HCT116 (cell line): ENCODE results near the gene FOXO6. TPM values are rescaled to one million over a fixed set of nuclear protein-coding genes. Genes with fewer than 3 reads are reported as not detected.

Experiments used
- ATAC-seq: fragments of 200-7000 bp; cut with Tn5 transposase; 2 replicates; pipeline ENCODE4 v1.9.1; 2020; ENCODE audit warnings: mild to moderate bottlenecking, moderate library complexity
- BruUV-seq: library from RNA; stranded (reverse); fragments of 400-500 nt; replicated peaks from 2 replicates; lab custom pipeline; 2021; lab: Mats Ljungman, UMichigan
- CTCF ChIA-PET: fragments of 300-600 bp; sonication (Branson Sonifier 250); formaldehyde crosslinking; loops from one replicate; lab custom pipeline; 2021; ENCODE audit warnings: antibody characterized with exemption; lab: Charles Lee
- POLR2A ChIA-PET: fragments of 300-600, 350-600 bp; sonication (Branson Sonifier 250); formaldehyde crosslinking; loops from one replicate; lab custom pipeline; 2021; ENCODE audit warnings: antibody characterized with exemption; lab: Charles Lee
- RAD21 ChIA-PET, 2 experiments: fragments of 300-600 bp; sonication (Branson Sonifier 250); formaldehyde crosslinking; loops; one replicate each; lab custom pipeline; 2023; ENCODE audit warnings: low total read pairs in 2 of 2; ENCODE audit not compliant: uncharacterized antibody in 2 of 2, unreplicated experiment in 2 of 2, low non-redundant PET in 1 of 2; lab: Charles Lee
- DNase-seq: peaks from one replicate; pipeline ENCODE4 v3.0.0-alpha.2; 2010; ENCODE audit warnings: low read depth, low spot score
- H2AFZ ChIP-seq: fragments of 200-600 bp; shearing (Covaris generic), sonication (generic); 2 replicates; pipeline ENCODE4 v1.6.1; 2017; ENCODE audit warnings: low read depth, mixed run types, mixed read lengths, antibody characterized with exemption, low read length; ENCODE audit not compliant: poor library complexity, severe bottlenecking
- H3K27ac ChIP-seq: 2 replicates; pipeline ENCODE4 v1.5.1; 2012; ENCODE audit warnings: low read depth, low read length
- H3K27me3 ChIP-seq: fragments of 200-600 bp; sonication (generic); 2 replicates; pipeline ENCODE4 v1.6.1; 2016; ENCODE audit warnings: mixed run types, low read length, mixed read lengths; ENCODE audit not compliant: insufficient read depth
- H3K36me3 ChIP-seq, 2 experiments: fragments of 200-500 bp in 1 of 2; fragments of 200-600 bp in 1 of 2; sonication (Bioruptor generic) in 1 of 2; sonication (generic) in 1 of 2; 2 replicates each; pipeline versions ENCODE4 v1.5.1 to v1.6.1; 2014 to 2016; ENCODE audit warnings: low read length in 2 of 2, inconsistent platforms in 1 of 2, mixed read lengths in 1 of 2, mixed run types in 1 of 2; ENCODE audit not compliant: insufficient read depth in 2 of 2, control insufficient read depth in 1 of 2
- H3K4me1 ChIP-seq, 2 experiments: fragments of 200-600 bp in 1 of 2; sonication (generic) in 1 of 2; 2 replicates each; pipeline versions ENCODE4 v1.5.1 to v1.6.1; 2012 to 2017; ENCODE audit warnings: low read length in 2 of 2, inconsistent platforms in 1 of 2, mild to moderate bottlenecking in 1 of 2, mixed read lengths in 1 of 2, mixed run types in 1 of 2, moderate library complexity in 1 of 2; ENCODE audit not compliant: insufficient read depth in 2 of 2, control insufficient read depth in 1 of 2
- H3K4me2 ChIP-seq: fragments of 200-600 bp; sonication (generic); 2 replicates; pipeline ENCODE4 v1.6.1; 2017; ENCODE audit warnings: mixed run types, low read length, mixed read lengths
- H3K4me3 ChIP-seq, 2 experiments: fragments of 200-600 bp in 1 of 2; sonication (generic) in 1 of 2; replicated peaks in 1 of 2; 2 replicates each; pipeline ENCODE4 v1.5.1; 2011 to 2016; ENCODE audit warnings: low read length in 2 of 2, control low read depth in 1 of 2, low read depth in 1 of 2, mild to moderate bottlenecking in 1 of 2, mixed read lengths in 1 of 2, mixed run types in 1 of 2
- H3K79me2 ChIP-seq: fragments of 200-600 bp; sonication (generic); 2 replicates; pipeline ENCODE4 v1.6.1; 2017; ENCODE audit warnings: mild to moderate bottlenecking, mixed run types, low read length, moderate library complexity, mixed read lengths; ENCODE audit not compliant: insufficient read depth
- H3K9ac ChIP-seq: fragments of 200-600 bp; sonication (generic); 2 replicates; pipeline ENCODE4 v1.6.1; 2016; ENCODE audit warnings: low read length, mixed read lengths
- H3K9me2 ChIP-seq: fragments of 200-600 bp; sonication (generic), shearing (Covaris generic); 2 replicates; pipeline ENCODE4 v1.6.1; 2017; ENCODE audit warnings: mixed run types, mild to moderate bottlenecking, moderate library complexity; ENCODE audit not compliant: insufficient read depth
- H3K9me3 ChIP-seq, 2 experiments: fragments of 200-500 bp in 1 of 2; fragments of 200-600 bp in 1 of 2; sonication (Bioruptor generic) in 1 of 2; sonication (generic) in 1 of 2; 2 replicates each; pipeline ENCODE4 v1.6.1; 2014 to 2017; ENCODE audit warnings: low read length in 2 of 2, mixed read lengths in 2 of 2, inconsistent platforms in 1 of 2, low read depth in 1 of 2, mild to moderate bottlenecking in 1 of 2, mixed run types in 1 of 2, moderate library complexity in 1 of 2; ENCODE audit not compliant: control insufficient read depth in 1 of 2, insufficient read depth in 1 of 2
- H4K20me1 ChIP-seq: fragments of 200-600 bp; sonication (generic), shearing (Covaris generic); 2 replicates; pipeline ENCODE4 v1.6.1; 2017; ENCODE audit warnings: mixed run types, mild to moderate bottlenecking, moderate library complexity; ENCODE audit not compliant: insufficient read depth
- EGR1 ChIP-seq: IDR thresholded peaks from 2 replicates; pipeline ENCODE4 v1.6.1; 2012; ENCODE audit warnings: low read depth
- ELF1 ChIP-seq: IDR thresholded peaks from 2 replicates; pipeline ENCODE4 v1.6.1; 2012; ENCODE audit warnings: low read depth, borderline replicate concordance
- EZH2phosphoT487 ChIP-seq: fragments of 200-600 bp; IDR thresholded peaks from 2 replicates; pipeline ENCODE4 v1.6.1; 2018; ENCODE audit warnings: antibody characterized with exemption, borderline replicate concordance
- POLR2AphosphoS5 ChIP-seq: IDR thresholded peaks from 2 replicates; pipeline ENCODE4 v1.6.1; 2011; ENCODE audit warnings: mild to moderate bottlenecking, low read depth, low read length, moderate library complexity
- REST ChIP-seq: IDR thresholded peaks from 2 replicates; pipeline ENCODE4 v1.6.1; 2012; ENCODE audit warnings: low read depth
- ZBTB33 ChIP-seq: IDR thresholded peaks from 2 replicates; pipeline ENCODE4 v1.6.1; 2011; ENCODE audit warnings: mild to moderate bottlenecking, low read length, moderate library complexity; ENCODE audit not compliant: insufficient replicate concordance; ENCODE audit errors: extremely low read depth
- intact Hi-C: fragments of 100-400 bp; cut with micrococcal nuclease; formaldehyde crosslinking; loops from 2 replicates; pipeline ENCODE4 v1.10.0; 2022
- total RNA-seq: library from RNA; stranded (reverse); gene quantifications from one replicate; pipeline ENCODE4 v1.2.1, GENCODE V29; 2021; ENCODE audit not compliant: unreplicated experiment

Gene FOXO6
- total RNA-seq, 1 experiment from 2014 or later, result 7.0 TPM

GRCh38 chr1:41382480-41383090 is 21.4 kb downstream of the FOXO6 start:
- no TSS peak for BruUV-seq
- Histone ChIP-seq H4K20me1 (no peaks in the 10 kb centered on the region), H3K4me1 (peaks cover 12 to 35% of the 10 kb centered on the region in 2 experiments; a peak in 3 of 4 replicates), H2AFZ (no peak overlapping the region), H3K79me2 (no peaks in the 10 kb centered on the region), H3K36me3 (no peaks in the 10 kb centered on the region), H3K27ac (peak overlapping the region; percentile 93), H3K4me3 (peak overlapping the region; percentile 54 to 73), H3K9me2 (no peaks in the 10 kb centered on the region), H3K27me3 (0 out of 2 replicates have a peak, but pooled peaks cover 3% of the 10 kb centered on the region), H3K4me2 (peak overlapping the region; percentile 95), H3K9ac (peak overlapping the region; percentile 79), H3K9me3 (no peaks in the 10 kb centered on the region)
- TF ChIP-seq ELF1 (no peak), POLR2AphosphoS5 (0 out of 2 replicates have a peak, but pooled peaks have one; percentile 9)
- DNase-seq (peak; percentile 22), ATAC-seq (peak; percentile 77)
- intact Hi-C loops, result no loop called here
- ChIA-PET CTCF (interaction anchor here (1.1 kb wide), 1 partner anchor 36 kb away, joined by 3 read pairs; no protein-coding TSS in a partner anchor), POLR2A (interaction anchor here (1.2 to 1.5 kb wide), 2 partner anchors 10 to 21 kb away, joined by 3 read pairs; partner anchors contain the start of gene FOXO6), RAD21 (no interaction called here)

- BruUV-seq, result no TSS peak
- Histone ChIP-seq H3K4me1 (peaks cover 12 to 38% of the 10 kb centered on the region in 2 experiments; a peak in 3 of 4 replicates), H3K9me2 (no peaks in the 10 kb centered on the region), H3K36me3 (no peaks in the 10 kb centered on the region), H3K9me3 (no peaks in the 10 kb centered on the region), H3K27ac (peak overlapping the region; percentile 93), H3K4me3 (peak overlapping the region; percentile 54 to 73), H3K79me2 (no peaks in the 10 kb centered on the region), H3K9ac (peak overlapping the region; percentile 79), H4K20me1 (no peaks in the 10 kb centered on the region), H3K27me3 (0 out of 2 replicates have a peak, but pooled peaks cover 3% of the 10 kb centered on the region), H2AFZ (no peak overlapping the region), H3K4me2 (peak overlapping the region; percentile 95)
- intact Hi-C loops, result no loop called here
- DNase-seq (no peak), ATAC-seq (0 out of 2 replicates have a peak, but pooled peaks have one; percentile 0)
- TF ChIP-seq EGR1, result no peak
- no peak for TF ChIP-seq ZBTB33
- TF ChIP-seq EZH2phosphoT487, result no peak
- no peak for TF ChIP-seq REST
- ChIA-PET POLR2A (no interaction called here), RAD21 (no interaction called here), CTCF (interaction anchor here (1.1 kb wide), 1 partner anchor 35 kb away, joined by 3 read pairs; no protein-coding TSS in a partner anchor)
These were observed 22.0 kb downstream of the FOXO6 start for GRCh38 chr1:41383094-41383852.
